LNCaP clone FGC (cell line): Measurements from ENCODE around the gene SLC22A4.

Experiments used
- DNase-seq: peaks from one replicate; pipeline ENCODE4 v3.0.0-alpha.2; 2011; ENCODE audit warnings: low read depth
- H3K4me3 ChIP-seq: 2 replicates; pipeline ENCODE4 v1.5.1; 2011; ENCODE audit warnings: mild to moderate bottlenecking, low read depth, low read length, control low read depth
- TF ChIP-seq, protein P1 (sequence below): IDR thresholded peaks from 2 replicates; pipeline ENCODE4 v1.5.1; 2012; ENCODE audit warnings: mild to moderate bottlenecking; ENCODE audit not compliant: control insufficient read depth, insufficient read depth; ENCODE audit errors: extremely low read depth

Gene SLC22A4

DNA sequence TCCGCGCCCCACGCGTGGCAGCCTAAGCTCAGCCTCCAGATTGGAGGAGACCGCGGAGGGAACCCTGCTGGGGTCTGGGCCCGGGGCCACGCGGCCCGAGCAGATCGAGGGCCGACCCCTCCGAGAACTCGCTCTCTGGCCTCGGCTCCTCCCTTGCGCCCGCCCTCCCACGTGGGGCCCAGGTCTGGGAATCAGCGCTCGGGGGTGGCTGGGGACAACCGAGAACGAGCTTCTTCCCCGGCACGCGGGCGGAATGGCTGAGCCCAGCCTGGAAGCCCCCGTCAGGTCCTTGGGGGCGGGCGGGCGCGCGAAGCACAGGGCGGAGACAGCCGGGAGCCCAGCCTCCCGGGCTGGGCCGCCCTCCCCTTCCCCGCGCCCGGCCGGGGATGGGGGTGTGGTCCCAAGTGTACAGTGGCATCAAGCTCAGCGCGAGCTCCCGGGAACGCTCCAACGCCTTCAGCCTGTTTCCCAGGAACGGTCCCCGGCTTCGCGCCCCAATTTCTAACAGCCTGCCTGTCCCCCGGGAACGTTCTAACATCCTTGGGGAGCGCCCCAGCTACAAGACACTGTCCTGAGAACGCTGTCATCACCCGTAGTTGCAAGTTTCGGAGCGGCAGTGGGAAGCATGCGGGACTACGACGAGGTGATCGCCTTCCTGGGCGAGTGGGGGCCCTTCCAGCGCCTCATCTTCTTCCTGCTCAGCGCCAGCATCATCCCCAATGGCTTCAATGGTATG, at the start of gene SLC22A4:
Gene SLC22A4 (plus strand): TSS at position 403 of the 736 bp plus-strand sequence. CDS start 223 bp downstream, at position 626.
- H3K4me3 ChIP-seq = peak within 1 kb of the TSS; percentile 59
- DNase-seq = no peak
- TF ChIP-seq, protein P1, sequence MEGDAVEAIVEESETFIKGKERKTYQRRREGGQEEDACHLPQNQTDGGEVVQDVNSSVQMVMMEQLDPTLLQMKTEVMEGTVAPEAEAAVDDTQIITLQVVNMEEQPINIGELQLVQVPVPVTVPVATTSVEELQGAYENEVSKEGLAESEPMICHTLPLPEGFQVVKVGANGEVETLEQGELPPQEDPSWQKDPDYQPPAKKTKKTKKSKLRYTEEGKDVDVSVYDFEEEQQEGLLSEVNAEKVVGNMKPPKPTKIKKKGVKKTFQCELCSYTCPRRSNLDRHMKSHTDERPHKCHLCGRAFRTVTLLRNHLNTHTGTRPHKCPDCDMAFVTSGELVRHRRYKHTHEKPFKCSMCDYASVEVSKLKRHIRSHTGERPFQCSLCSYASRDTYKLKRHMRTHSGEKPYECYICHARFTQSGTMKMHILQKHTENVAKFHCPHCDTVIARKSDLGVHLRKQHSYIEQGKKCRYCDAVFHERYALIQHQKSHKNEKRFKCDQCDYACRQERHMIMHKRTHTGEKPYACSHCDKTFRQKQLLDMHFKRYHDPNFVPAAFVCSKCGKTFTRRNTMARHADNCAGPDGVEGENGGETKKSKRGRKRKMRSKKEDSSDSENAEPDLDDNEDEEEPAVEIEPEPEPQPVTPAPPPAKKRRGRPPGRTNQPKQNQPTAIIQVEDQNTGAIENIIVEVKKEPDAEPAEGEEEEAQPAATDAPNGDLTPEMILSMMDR = no peak

DNA sequence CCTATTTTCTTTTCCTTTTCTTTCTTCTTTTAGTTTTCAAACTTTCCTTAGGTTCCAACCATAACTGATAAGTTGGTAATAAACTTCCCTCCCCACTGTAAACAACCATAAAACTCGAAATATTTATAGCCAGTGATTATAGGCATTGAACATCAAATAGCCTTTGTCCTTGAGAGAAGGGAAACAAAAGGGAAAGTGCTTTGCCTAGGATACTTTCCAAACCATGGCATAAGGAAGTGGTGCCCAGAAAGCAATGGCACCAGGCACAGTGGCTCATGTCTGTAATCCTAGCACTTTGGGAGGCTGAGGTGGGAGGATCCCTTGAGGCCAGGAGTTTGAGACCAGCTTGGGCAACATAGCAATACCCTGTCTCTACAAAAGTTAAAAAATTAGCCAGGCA, 48.6 kb upstream of the SLC22A4 start:
- H3K4me3 ChIP-seq = no peak overlapping the region
- TF ChIP-seq, protein P1 = no peak

DNA sequence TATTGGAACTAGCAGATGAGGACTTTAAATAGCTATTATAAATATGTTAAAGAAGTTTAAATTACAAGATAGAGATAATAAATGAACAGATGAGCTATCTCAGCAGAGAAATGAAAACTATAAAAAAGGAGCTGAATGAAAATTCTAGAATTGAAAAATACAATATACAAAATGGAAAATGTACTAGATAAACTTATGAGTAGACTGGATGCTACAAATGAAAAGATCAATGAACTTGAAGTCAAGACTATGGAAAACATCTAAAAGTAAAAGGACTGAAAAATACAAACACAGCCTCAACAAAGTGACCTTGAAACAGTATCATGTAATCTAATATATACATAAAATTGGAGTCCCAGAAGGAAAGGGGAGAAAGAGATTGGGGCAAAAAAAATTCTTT, 47.4 kb upstream of the SLC22A4 start:
- no peak overlapping the region for H3K4me3 ChIP-seq
- DNase-seq = no peak
- TF ChIP-seq, protein P1 = no peak

More for the DNA sequence above, 48.6 kb upstream of the SLC22A4 start:
- DNase-seq = no peak

GRCh38 chr5:132250547-132250946, 43.6 kb upstream of the SLC22A4 start:
- TF ChIP-seq, protein P1 = no peak
- H3K4me3 ChIP-seq = no peak overlapping the region
- DNase-seq = no peak

DNA sequence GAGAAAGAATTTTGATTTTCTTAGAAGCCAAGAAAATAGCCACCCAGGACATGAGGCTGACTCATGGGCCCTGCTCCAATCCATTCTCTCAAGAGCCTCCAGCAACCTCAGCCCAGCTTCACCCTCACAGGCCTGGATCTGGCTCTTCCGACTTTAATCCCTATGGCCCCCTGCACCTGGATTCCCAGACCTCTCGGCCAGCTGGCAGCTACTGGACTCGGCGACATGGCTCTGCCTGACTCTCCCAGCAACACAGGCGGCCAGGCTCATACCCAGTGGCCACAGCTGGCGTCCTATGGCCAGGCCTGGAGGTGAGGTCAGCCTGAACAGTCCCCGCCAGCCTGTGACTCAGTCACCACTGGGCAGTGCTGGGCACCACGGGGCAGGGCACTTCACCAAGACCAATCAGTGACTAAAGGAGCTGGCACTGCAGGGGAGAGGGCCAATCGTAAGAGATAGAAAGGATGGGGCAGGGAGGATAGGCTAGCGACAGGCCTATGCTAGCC, 42.9 kb upstream of the SLC22A4 start:
- TF ChIP-seq, protein P1 = no peak
- H3K4me3 ChIP-seq = no peak overlapping the region
- no peak for DNase-seq

GRCh38 chr5:132253008-132253441, 41.2 kb upstream of the SLC22A4 start:
- TF ChIP-seq, protein P1 = no peak
- H3K4me3 ChIP-seq = no peak overlapping the region
- DNase-seq = no peak
